Breast epithelium (tissue), 4 donors: ENCODE results near the gene KCNK7. TPM values are rescaled to one million over a fixed set of nuclear protein-coding genes. Genes with fewer than 3 reads are reported as not detected.

Source experiments
- DNase-seq, 2 donors: peaks; one replicate each; pipeline ENCODE4 v3.0.0-alpha.2; 2019; ENCODE audit warnings: low spot score in 2 of 2
- H3K27ac ChIP-seq, 2 donors: fragments of 200-600 bp; sonication (generic) in 1 of 2; one replicate each; pipeline ENCODE4 v1.5.1; 2016 to 2019; ENCODE audit warnings: mild to moderate bottlenecking in 1 of 2
- H3K27me3 ChIP-seq, 2 donors: fragments of 200-600 bp; sonication (generic) in 1 of 2; one replicate each; pipeline versions ENCODE4 v1.5.1 to v1.6.0; 2017 to 2019; ENCODE audit warnings: control low read depth in 1 of 2, mild to moderate bottlenecking in 1 of 2
- H3K36me3 ChIP-seq: fragments of 200-600 bp; one replicate; pipeline ENCODE4 v1.5.1; 2019
- H3K4me1 ChIP-seq, 2 donors: fragments of 200-600 bp; sonication (generic); one replicate each; pipeline ENCODE4 v1.5.1; 2016 to 2019; ENCODE audit warnings: control low read depth in 1 of 2
- H3K4me3 ChIP-seq, 3 donors: fragments of 200-600 bp; sonication (generic); 1 replicate in 2 of 3; 2 replicates in 1 of 3; pipeline ENCODE4 v1.5.1; 2016 to 2019; ENCODE audit warnings: mild to moderate bottlenecking in 3 of 3, moderate library complexity in 2 of 3
- H3K9me3 ChIP-seq, 2 donors: fragments of 200-600 bp; sonication (generic) in 1 of 2; one replicate each; pipeline ENCODE4 v1.5.1; 2016 to 2019; ENCODE audit warnings: control low read depth in 1 of 2
- POLR2A ChIP-seq: fragments of 450-650 bp; IDR thresholded peaks from one replicate; pipeline ENCODE4 v1.6.1; 2016; ENCODE audit warnings: antibody characterized with exemption, mild to moderate bottlenecking, moderate library complexity
- POLR2AphosphoS5 ChIP-seq, 3 donors: sonication (generic); formaldehyde crosslinking; IDR thresholded peaks; one replicate each; pipeline ENCODE4 v1.6.1; 2017; ENCODE audit warnings: antibody characterized with exemption in 3 of 3
- intact Hi-C: fragments of 100-400 bp; cut with DNase I; formaldehyde crosslinking; loops from one replicate; pipeline ENCODE4 v1.15.1; 2023; ENCODE audit warnings: low total_unique reads
- total RNA-seq, 3 donors: library from RNA; depleted of rRNA; stranded (reverse); fragments of >200 nt; gene quantifications; one replicate each; pipeline ENCODE4 v1.1.0, GENCODE V29; 2016
- TF ChIP-seq, protein P1 (sequence below), 3 donors: fragments of 450-650 bp; IDR thresholded peaks; one replicate each; pipeline ENCODE4 v1.5.1; 2016 to 2017; ENCODE audit warnings: antibody characterized with exemption in 3 of 3, mild to moderate bottlenecking in 3 of 3, moderate library complexity in 3 of 3

The KCNK7 gene
- total RNA-seq, 3 donors from 2014 or later = 0.33 to 2.2 (median 0.80) TPM

DNA sequence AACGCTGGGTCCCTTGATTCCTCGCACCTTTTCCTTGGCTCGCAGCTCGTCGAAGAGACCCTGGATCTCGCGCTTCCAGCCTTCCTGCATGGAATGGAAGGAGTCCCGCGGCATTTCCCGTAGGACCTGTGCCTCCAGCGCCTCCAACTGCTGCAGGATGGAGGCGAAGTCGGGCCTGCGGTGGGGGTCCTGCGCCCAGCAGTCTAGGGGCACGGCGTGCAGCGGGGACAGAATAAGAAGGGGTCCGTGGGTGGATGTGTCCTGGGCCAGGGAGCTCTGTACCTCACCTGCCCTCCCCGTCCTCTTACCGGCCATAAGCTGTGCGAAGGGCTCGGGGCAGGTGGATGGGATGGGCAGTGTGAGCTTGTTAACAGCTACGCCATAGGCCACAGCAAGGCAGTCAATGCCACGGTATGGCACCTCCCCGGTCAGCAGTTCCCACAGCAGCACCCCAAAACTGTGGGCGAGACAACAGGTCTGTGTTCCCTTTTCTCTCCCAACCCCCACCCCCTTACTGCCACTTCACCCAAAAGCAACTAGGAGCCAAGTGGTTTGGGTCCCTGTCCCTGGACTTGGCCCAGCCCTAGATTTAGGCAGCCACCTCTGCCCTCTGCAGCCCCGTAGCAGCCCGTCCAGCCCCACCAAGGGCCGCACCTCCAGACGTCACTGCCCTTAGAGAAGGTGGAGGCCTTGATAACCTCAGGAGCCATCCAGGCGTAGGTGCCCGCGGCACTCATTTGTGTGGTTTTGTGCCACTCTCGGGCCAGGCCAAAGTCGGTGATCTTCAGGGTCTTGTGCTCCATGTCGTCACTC lies 12.2 kb upstream of the KCNK7 start:
- Histone ChIP-seq H3K9me3 (no peaks in the 10 kb centered on the region), H3K27ac (peak overlapping the region; percentile 29 to 95), H3K36me3 (no peaks in the 10 kb centered on the region), H3K27me3 (no peaks in the 10 kb centered on the region), H3K4me1 (peaks cover 11 to 19% of the 10 kb centered on the region in 2 donors), H3K4me3 (peak overlapping the region; percentile 20 to 62 (median 38))
- no peak for DNase-seq
- TF ChIP-seq, protein P1, sequence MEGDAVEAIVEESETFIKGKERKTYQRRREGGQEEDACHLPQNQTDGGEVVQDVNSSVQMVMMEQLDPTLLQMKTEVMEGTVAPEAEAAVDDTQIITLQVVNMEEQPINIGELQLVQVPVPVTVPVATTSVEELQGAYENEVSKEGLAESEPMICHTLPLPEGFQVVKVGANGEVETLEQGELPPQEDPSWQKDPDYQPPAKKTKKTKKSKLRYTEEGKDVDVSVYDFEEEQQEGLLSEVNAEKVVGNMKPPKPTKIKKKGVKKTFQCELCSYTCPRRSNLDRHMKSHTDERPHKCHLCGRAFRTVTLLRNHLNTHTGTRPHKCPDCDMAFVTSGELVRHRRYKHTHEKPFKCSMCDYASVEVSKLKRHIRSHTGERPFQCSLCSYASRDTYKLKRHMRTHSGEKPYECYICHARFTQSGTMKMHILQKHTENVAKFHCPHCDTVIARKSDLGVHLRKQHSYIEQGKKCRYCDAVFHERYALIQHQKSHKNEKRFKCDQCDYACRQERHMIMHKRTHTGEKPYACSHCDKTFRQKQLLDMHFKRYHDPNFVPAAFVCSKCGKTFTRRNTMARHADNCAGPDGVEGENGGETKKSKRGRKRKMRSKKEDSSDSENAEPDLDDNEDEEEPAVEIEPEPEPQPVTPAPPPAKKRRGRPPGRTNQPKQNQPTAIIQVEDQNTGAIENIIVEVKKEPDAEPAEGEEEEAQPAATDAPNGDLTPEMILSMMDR (IDR thresholded peaks at IDR 0.05) = no peak
- no peak for TF ChIP-seq POLR2AphosphoS5 (IDR thresholded peaks at IDR 0.05)
- no peak for TF ChIP-seq POLR2A
- intact Hi-C loops = no loop called here

DNA sequence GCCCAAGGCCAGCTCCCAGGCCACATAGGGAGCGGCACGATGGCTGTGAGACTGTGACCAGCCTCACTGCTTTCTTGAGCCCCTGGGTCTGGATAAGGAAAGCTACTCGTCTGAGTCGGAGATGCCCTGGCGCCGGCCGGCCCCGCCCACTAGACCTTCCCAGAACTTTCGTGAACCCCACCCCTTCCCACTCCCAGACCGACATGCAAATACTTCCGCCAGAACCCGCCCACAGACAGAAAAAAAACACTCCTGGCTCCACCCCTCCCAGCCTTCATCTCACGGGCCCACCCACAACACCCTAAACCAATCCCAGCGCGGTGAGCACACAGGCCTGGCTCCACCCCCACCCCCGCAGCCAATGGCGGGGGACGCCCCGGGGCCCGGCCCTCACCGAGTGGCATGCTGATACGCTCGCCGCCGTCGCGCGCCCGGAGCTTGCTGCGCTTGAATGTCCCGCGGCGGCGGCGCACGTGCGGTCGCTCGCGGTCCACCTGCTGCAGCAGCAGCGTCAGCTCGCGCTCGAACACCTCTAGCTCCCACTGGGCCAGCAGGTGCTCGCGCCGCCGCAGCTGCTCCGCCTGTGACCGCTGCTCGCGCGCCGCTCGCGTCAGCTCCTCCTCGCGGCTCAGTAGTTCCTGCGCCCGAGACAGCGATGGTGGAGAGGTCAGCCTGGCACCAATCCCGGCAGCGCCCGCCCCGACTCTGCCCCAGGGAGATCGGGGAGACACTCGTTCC lies 11.4 kb upstream of the KCNK7 start:
- intact Hi-C loops = no loop called here
- Histone ChIP-seq H3K4me1 (peaks cover 6 to 11% of the 10 kb centered on the region in 2 donors), H3K27ac (peak overlapping the region; percentile 80 to 95), H3K9me3 (no peaks in the 10 kb centered on the region), H3K4me3 (peak overlapping the region; percentile 20 to 62 (median 38)), H3K27me3 (no peaks in the 10 kb centered on the region), H3K36me3 (no peaks in the 10 kb centered on the region)
- TF ChIP-seq POLR2AphosphoS5 (IDR thresholded peaks at IDR 0.05) = peak in 2 of 3 donors; percentile 17 to 26
- TF ChIP-seq POLR2A = no peak
- peak; percentile 85 to 96 for DNase-seq

DNA sequence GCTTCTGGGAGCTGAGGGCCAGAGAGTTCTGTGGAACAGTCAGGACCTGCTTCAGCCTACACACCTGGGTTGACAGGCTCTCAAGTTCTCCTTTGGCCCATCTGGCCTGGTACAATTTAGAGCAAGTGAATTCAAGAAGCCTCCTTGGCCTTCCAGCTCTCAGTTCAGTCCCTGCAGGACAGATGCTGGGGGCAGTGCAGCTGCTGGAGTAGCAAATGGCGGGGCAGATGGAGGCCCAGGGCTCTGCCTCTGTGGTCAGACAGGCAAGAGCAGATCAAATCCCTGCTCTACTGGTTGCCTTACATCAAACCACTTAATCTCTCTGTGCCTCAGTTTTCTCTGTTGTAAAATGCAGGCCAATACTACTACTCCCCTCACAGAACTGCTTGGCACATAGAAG lies 8.7 kb upstream of the KCNK7 start:
- no peak overlapping the region for H3K4me3 ChIP-seq
- no peaks in the 10 kb centered on the region for H3K9me3 ChIP-seq
- H3K27ac ChIP-seq = no peak overlapping the region
- H3K27me3 ChIP-seq = no peaks in the 10 kb centered on the region
- intact Hi-C loops = no loop called here
- H3K36me3 ChIP-seq = no peaks in the 10 kb centered on the region
- peaks cover 0 to 5% of the 10 kb centered on the region in 2 donors for H3K4me1 ChIP-seq
- no peak for DNase-seq
- TF ChIP-seq POLR2A = no peak
- TF ChIP-seq POLR2AphosphoS5 (IDR thresholded peaks at IDR 0.05) = no peak
- TF ChIP-seq, protein P1 (IDR thresholded peaks at IDR 0.05) = no peak

DNA sequence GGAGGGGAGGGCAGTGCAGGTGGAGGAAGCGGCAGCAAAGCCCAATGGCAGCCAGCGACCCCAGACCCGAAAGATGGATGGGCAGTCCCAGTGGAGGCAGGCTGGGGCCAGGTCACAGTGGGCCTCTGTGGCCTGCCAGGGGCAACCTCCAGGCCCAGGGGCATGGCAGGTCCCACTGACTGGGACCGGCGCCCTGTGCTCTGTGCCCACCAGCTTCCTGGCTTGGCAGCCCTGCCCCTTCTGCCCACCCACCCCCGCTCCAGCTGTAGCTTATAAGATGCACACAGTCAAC lies 4.3 kb upstream of the KCNK7 start:
- TF ChIP-seq POLR2AphosphoS5 (IDR thresholded peaks at IDR 0.05) = no peak
- Histone ChIP-seq H3K36me3 (no peaks in the 10 kb centered on the region), H3K4me3 (no peak overlapping the region), H3K9me3 (no peaks in the 10 kb centered on the region), H3K27ac (no peak overlapping the region), H3K27me3 (no peaks in the 10 kb centered on the region), H3K4me1 (no peaks in the 10 kb centered on the region)
- no peak for DNase-seq
- intact Hi-C loops = no loop called here

DNA sequence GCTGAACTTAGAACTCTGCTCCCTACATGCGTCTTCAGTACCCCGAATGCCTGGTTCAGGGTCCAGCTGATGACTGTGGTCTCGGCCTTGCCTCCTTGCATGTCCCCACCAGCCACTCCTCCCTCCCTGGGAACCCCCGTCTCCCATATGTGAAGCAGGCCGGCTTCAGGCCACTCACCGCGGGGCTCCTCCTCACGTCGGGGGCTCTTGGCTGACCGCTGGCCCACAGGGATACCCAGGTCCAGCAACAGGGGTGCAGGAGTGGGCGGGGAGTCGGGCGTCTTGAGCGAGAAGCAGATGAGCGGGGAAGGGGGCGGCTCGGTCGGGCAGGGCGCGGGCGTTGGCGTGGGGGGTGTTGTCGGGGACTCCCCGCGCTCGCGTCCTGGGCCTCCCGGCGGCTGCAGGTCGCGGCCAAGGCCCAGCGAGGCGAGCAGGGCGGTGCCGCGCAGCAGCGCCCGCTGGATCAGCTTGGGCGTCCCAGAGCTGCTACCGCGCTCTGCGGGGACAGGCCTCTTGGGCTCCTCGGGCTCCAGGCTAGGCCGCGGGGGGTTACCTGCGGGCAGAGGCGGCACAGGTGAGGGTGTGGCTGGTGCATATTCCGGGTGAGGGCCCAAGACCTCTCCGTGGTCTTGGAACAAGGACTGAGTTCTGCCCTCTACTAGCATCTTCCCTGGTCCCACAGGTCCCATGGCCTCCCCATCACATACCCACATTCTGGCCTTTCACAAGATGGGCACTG lies 3.8 kb upstream of the KCNK7 start:
- Histone ChIP-seq H3K27ac (no peak overlapping the region), H3K27me3 (no peaks in the 10 kb centered on the region), H3K9me3 (no peaks in the 10 kb centered on the region), H3K36me3 (no peaks in the 10 kb centered on the region), H3K4me3 (no peak overlapping the region), H3K4me1 (no peaks in the 10 kb centered on the region)
- DNase-seq = no peak
- intact Hi-C loops = no loop called here
- no peak for TF ChIP-seq POLR2A
- no peak for TF ChIP-seq POLR2AphosphoS5 (IDR thresholded peaks at IDR 0.05)
- TF ChIP-seq, protein P1 (IDR thresholded peaks at IDR 0.05) = no peak
